Activated T-helper 1 cell treated with anti-CD3 and anti-CD28 coated beads, Interleukin-2, amount 50 U/mL, for 16 hours (primary cell): ENCODE results near the gene SAT2.

Experiments
- DNase-seq, 2 donors: peaks; one replicate each; pipeline ENCODE4 v3.0.0-alpha.2; 2020; ENCODE audit warnings: low read depth in 1 of 2, low spot score in 1 of 2

The SAT2 gene

GRCh38 chr17:7576432-7576937 is 51.1 kb downstream of the SAT2 start:
- no peak for DNase-seq
